ENCODE data around the gene LRRC49.

Gene LRRC49

DNA sequence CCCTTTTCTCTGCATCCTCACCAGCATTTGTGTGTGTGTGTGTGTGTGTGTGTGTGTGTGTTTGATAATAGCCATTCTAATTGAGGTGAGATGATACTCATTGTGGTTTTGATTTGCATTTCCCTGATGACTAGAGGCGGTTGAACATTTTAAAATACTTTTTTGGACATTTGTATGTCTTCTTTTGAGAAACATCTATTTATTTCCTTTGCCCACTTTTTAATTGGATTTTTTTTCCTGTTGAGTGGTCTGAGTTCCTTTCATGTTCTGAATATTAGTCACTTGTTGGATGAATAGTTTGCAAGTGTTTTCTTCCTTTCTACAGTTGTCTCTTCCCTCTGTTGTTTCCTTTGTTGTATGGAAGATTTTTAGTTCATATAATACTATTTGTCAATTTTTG is 168.4 kb downstream of the LRRC49 start:
- TF ChIP-seq, protein P1, sequence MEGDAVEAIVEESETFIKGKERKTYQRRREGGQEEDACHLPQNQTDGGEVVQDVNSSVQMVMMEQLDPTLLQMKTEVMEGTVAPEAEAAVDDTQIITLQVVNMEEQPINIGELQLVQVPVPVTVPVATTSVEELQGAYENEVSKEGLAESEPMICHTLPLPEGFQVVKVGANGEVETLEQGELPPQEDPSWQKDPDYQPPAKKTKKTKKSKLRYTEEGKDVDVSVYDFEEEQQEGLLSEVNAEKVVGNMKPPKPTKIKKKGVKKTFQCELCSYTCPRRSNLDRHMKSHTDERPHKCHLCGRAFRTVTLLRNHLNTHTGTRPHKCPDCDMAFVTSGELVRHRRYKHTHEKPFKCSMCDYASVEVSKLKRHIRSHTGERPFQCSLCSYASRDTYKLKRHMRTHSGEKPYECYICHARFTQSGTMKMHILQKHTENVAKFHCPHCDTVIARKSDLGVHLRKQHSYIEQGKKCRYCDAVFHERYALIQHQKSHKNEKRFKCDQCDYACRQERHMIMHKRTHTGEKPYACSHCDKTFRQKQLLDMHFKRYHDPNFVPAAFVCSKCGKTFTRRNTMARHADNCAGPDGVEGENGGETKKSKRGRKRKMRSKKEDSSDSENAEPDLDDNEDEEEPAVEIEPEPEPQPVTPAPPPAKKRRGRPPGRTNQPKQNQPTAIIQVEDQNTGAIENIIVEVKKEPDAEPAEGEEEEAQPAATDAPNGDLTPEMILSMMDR (IDR thresholded peaks at IDR 0.05; ENCODE audit: low read depth, low read length) = no peak
- no peak for TF ChIP-seq EZH2phosphoT487 (IDR thresholded peaks at IDR 0.05; ENCODE audit: low read depth)
- Histone ChIP-seq H3K4me3 (ENCODE audit: low read length) (no peak overlapping the region), H3K4me2 (ENCODE audit: low read length) (no peak overlapping the region), H3K9me3 (ENCODE audit: insufficient read depth, low read length) (no peaks in the 10 kb centered on the region), H4K20me1 (ENCODE audit: insufficient read depth, low read length) (no peaks in the 10 kb centered on the region), H3K79me2 (ENCODE audit: low read length) (no peaks in the 10 kb centered on the region), H3K27ac (ENCODE audit: low read length) (no peak overlapping the region), H3K36me3 (replicated peaks; ENCODE audit: low read depth, low read length) (no peaks in the 10 kb centered on the region), H3K9ac (ENCODE audit: low read length) (no peak overlapping the region), H2AFZ (ENCODE audit: low read depth, low read length) (no peak overlapping the region), H3K4me1 (ENCODE audit: low read length) (no peaks in the 10 kb centered on the region), H3K27me3 (ENCODE audit: low read depth, low read length) (no peaks in the 10 kb centered on the region)

DNA sequence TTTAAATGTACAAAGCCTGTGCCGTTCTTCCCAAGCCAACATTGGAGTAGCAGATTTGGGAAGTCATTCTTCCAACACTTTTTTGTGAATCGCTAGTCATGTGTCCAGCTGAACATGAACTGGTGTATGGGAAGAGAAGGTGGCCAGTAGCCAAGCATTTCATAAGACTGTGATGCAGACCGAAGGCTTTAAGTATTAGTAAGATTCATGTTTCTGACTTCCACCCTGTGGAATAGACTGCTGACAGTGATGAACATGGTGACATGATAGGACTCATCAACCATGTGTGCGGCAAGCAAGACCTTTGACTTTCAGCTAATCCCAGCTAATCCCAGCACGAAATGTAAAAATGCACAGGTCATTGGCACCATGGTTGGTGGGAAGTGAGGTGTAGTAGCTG is 174.4 kb downstream of the LRRC49 start:
- TF ChIP-seq, protein P1 (IDR thresholded peaks at IDR 0.05; ENCODE audit: low read depth, low read length) = no peak
- TF ChIP-seq EZH2phosphoT487 (IDR thresholded peaks at IDR 0.05; ENCODE audit: low read depth) = no peak
- no peaks in the 10 kb centered on the region for H3K9me3 ChIP-seq (ENCODE audit: insufficient read depth, low read length)
- no peaks in the 10 kb centered on the region for H3K4me1 ChIP-seq (ENCODE audit: low read length)
- H3K9ac ChIP-seq (ENCODE audit: low read length) = no peak overlapping the region
- no peaks in the 10 kb centered on the region for H3K36me3 ChIP-seq (replicated peaks; ENCODE audit: low read depth, low read length)
- H3K4me3 ChIP-seq (ENCODE audit: low read length) = no peak overlapping the region
- H3K4me2 ChIP-seq (ENCODE audit: low read length) = no peak overlapping the region
- no peaks in the 10 kb centered on the region for H4K20me1 ChIP-seq (ENCODE audit: insufficient read depth, low read length)
- peaks cover 6% of the 10 kb centered on the region; the same call in 1 of the 2 replicates for H3K27me3 ChIP-seq (ENCODE audit: low read depth, low read length)
- no peaks in the 10 kb centered on the region for H3K79me2 ChIP-seq (ENCODE audit: low read length)
- no peak overlapping the region for H3K27ac ChIP-seq (ENCODE audit: low read length)
- H2AFZ ChIP-seq (ENCODE audit: low read depth, low read length) = no peak overlapping the region

DNA sequence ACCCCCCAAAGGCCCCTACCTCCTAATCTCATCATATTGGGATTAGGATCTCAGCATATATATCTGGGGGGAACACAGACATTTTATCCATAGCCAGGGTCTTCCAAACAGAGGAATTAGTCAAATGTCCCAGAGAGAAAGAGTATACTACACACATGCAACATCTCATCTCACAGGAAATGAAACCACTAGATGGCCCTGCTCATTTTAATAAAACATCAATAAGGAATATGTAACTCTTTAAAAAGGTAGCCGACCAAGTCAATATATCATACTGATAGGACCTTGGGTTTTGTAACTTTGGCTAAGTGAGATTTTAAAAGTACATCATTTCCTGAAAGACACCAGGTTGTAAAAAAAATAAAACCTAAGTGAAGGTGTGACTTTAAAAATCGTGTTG is 177.1 kb downstream of the LRRC49 start:
- H3K27ac ChIP-seq (ENCODE audit: low read length) = no peak overlapping the region
- no peak overlapping the region for H3K4me2 ChIP-seq (ENCODE audit: low read length)
- peaks cover 6% of the 10 kb centered on the region; the same call in 1 of the 2 replicates for H3K27me3 ChIP-seq (ENCODE audit: low read depth, low read length)
- TF ChIP-seq, protein P1 (IDR thresholded peaks at IDR 0.05; ENCODE audit: low read depth, low read length) = peak; percentile 52
- no peak for TF ChIP-seq EZH2phosphoT487 (IDR thresholded peaks at IDR 0.05; ENCODE audit: low read depth)
- H3K79me2 ChIP-seq (ENCODE audit: low read length) = no peaks in the 10 kb centered on the region
- no peak overlapping the region; the same call in 1 of the 2 replicates for H2AFZ ChIP-seq (ENCODE audit: low read depth, low read length)
- no peaks in the 10 kb centered on the region for H3K36me3 ChIP-seq (replicated peaks; ENCODE audit: low read depth, low read length)
- H3K9me3 ChIP-seq (ENCODE audit: insufficient read depth, low read length) = no peaks in the 10 kb centered on the region
- H3K9ac ChIP-seq (ENCODE audit: low read length) = no peak overlapping the region
- H3K4me1 ChIP-seq (ENCODE audit: low read length) = no peaks in the 10 kb centered on the region
- no peaks in the 10 kb centered on the region for H4K20me1 ChIP-seq (ENCODE audit: insufficient read depth, low read length)
- H3K4me3 ChIP-seq (ENCODE audit: low read length) = no peak overlapping the region

DNA sequence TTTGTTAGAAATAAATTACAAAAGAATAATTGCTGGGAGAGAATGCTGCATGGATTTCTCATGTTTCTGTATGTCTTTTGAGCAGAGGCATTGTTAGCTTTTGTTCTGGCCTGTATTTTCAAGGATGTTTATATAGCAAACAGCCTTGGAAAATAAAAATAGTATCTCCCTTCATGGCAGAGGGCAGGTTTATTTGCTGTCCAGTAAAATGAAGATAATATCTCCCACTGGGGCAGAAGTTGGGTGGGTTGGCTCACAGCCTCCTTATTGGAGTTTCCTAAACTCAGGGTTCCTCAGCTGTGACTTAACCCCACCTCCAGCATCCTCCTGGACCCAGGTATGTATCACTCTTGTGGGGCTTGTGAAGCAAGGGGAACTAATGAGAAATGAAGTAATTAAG is 178.9 kb downstream of the LRRC49 start:
- Histone ChIP-seq H3K36me3 (replicated peaks; ENCODE audit: low read depth, low read length) (no peaks in the 10 kb centered on the region), H3K9me3 (ENCODE audit: insufficient read depth, low read length) (no peaks in the 10 kb centered on the region), H4K20me1 (ENCODE audit: insufficient read depth, low read length) (no peaks in the 10 kb centered on the region), H3K4me3 (ENCODE audit: low read length) (no peak overlapping the region), H3K27me3 (ENCODE audit: low read depth, low read length) (peaks cover 6% of the 10 kb centered on the region; the same call in 1 of the 2 replicates), H2AFZ (ENCODE audit: low read depth, low read length) (no peak overlapping the region), H3K27ac (ENCODE audit: low read length) (no peak overlapping the region), H3K9ac (ENCODE audit: low read length) (no peak overlapping the region), H3K4me1 (ENCODE audit: low read length) (no peaks in the 10 kb centered on the region), H3K4me2 (ENCODE audit: low read length) (no peak overlapping the region), H3K79me2 (ENCODE audit: low read length) (no peaks in the 10 kb centered on the region)
- TF ChIP-seq EZH2phosphoT487 (IDR thresholded peaks at IDR 0.05; ENCODE audit: low read depth) = no peak
- TF ChIP-seq, protein P1 (IDR thresholded peaks at IDR 0.05; ENCODE audit: low read depth, low read length) = no peak
